HuH-7.5 (cell line): ENCODE results near the gene PLD5.
A peak's percentile ranks its signal among the peaks of the same experiment; 100 is the strongest.
"Not testable (repeated sequence)": the region's sequence is repeated elsewhere in the genome, so short reads cannot be mapped to it uniquely, and the experiment has no call there.

Experiments used
- DNase-seq: peaks from one replicate; pipeline ENCODE4 v3.0.0; 2011; ENCODE audit warnings: low spot score

The PLD5 gene

DNA sequence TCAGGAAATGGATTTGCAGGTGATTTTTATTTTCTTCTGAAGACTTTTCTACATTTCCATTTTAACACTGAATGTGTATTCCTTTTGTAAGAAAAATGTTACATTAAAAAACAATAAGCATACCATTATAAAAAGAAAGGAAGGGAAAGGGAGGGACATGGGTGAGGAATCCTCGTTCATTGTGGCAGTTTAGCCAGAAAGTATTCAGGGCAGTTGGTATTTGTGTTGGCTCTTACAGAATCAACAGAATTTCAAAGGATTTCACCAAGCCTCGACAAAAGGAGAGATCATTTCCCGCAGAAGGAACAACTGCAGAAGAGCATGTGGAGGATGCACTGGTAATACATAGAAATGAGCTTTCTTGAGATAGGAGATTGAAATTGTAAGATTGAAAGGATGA, 35.0 kb downstream of the PLD5 start:
- DNase-seq = no peak

DNA sequence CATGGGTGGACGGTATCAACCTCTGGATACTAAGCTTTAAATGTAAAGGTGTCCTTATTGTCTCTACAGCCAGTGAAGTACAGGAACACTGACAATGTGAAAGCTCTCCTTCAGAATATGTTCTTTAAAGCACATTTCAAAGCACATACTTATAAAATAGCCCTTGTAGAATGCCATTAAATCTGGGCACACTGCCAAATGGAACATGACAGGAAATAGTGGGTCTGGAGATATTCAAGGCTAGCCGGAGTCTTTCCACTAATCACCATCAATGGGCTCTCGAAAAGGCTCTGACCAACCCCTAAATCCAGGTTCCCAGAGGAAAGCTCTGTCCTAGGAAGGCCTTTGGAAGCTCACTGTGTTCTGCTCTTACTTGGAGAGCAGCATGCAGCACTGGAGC, 46.6 kb downstream of the PLD5 start:
- no peak for DNase-seq

DNA sequence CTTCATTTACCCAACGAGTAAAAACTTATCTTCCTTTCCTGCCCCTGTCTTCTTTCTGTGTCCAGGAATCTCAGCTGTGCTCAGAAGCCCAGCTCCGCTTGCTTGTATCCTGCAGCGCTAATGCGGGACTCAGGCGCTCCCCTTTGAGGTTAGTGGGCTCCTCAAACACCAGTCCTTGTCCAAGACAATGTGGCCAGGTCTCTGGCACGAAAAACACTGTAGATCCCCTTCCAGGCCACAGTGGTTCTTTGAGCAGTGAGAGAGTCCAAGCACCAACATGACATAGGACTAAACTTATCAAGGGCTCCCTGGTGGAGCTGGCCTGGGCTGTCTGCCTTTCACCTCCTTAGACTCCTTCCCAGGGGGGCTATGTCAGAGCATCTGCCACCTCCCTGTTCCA, 53.7 kb downstream of the PLD5 start:
- DNase-seq = no peak

DNA sequence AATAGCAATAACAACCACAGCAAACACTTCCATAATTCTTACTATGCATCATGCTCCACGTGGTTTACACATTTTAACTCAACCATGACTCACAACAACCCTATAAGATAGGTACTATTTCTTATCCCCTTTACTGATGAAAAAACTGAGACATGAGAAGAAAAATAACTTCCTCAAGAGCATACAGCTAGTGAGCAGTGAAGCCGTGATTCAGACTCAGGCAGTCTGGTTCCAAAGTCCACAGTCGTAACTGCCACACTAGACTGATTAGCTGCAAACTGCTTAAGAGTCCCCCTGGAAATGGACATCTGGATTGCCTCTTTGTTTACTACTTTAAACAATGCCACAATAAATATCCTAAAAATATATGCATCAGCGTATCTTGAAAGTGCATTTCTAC, 55.7 kb downstream of the PLD5 start:
- DNase-seq = no peak

DNA sequence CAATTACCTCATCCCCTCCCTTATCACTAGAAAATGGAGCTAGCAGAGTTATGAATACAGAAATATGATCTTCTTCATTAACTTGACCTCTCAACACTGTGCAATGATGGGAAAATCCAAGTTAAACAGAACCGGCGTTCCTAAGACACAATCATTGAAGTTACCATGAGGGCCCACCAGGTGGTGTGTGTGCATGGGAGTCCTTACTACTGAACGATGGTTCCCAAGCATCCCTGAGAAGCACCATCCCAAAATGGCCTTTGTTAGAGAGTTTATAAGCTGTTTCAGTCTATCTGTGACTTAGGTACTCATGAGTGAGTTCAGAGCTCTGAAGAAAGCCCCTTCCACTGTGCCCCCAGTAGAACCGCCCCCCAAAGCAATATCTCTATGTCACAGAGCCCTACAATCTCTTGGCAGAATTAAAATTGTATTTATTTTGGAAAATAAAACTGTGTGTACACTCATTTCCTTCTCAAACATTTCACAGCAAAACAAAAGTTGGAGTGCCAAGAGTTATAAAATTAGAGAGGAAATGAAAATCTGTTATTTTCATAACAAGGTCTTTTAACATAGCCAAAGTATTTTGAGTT, 56.8 kb downstream of the PLD5 start:
- peak; percentile 16 for DNase-seq

DNA sequence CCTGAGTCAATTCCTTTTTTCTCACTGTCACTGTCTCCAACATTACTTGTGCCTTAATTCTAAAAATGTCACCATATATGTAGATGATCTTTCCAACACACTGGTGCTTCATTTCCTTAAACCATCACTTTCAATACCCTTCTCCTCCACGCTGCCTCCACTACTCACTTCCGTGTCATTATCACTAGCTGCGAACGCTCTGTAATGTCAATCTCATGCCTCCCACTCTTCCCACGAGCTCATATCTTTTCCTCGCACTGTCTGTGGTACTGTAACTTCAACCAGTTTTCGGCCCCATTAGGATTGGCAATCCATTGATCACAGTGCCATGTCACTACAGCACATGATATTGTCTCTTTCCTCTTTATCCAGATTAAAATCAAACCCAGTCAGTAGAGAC, 61.6 kb downstream of the PLD5 start:
- DNase-seq = no peak

DNA sequence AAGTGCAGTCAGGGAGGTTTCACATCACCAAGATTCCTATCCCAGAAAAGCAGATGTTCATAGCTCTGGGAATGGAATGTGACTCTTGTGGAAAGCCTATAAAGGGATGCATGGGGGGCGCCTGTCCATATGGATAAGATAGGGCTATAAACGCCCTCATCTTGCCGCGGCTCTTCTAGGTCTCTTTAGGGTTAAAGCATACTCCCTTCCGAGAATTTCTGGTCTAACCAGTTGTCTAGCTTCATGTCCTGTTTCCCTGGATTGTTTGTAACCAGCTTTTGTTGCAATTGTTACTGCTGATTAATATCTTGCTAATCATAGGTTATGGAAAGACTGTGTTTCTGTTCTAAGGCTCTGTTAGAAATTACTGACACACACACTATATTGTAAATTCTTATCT, 64.8 kb downstream of the PLD5 start:
- not testable (repeated sequence) for DNase-seq

DNA sequence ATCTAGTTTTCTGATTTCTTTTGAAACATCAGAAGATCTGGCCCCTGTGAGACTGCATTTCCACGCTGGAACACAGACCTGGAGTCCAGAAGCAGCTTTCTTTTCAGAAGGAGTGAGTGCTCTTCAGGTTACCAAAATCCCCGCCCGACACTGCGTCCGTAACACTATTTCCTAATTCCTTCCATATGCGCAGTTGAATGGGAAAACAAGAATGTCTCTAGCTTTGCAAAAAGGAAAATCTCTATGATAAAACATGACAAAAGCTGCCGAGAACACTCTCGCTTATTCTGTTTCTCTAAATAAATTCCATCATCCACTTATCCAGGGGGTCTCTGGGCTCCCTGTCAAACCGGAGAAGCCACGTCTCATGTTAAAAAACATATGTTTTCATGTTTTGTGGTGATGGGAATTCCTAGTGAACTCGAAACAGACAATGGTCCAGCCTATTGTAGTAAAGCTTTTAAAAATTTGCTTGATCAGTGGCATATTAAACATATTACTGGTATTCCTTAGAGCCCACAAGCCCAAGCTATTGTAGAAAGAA, 67.7 kb downstream of the PLD5 start:
- no peak for DNase-seq

DNA sequence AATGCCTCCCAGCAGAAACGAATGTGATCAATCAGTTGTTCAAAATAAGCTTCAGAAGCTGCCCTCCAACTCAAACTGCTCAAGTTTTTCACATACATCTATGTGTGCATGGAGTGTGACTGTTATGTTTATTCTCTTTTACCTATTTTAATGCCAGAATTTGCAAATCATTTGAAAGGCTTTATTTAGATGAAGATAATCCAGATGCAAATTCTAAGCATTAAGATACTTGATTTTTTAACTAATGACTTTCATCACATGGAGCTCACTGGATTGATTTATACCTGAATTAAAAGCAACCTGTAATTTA, 69.5 kb downstream of the PLD5 start:
- no peak for DNase-seq

DNA sequence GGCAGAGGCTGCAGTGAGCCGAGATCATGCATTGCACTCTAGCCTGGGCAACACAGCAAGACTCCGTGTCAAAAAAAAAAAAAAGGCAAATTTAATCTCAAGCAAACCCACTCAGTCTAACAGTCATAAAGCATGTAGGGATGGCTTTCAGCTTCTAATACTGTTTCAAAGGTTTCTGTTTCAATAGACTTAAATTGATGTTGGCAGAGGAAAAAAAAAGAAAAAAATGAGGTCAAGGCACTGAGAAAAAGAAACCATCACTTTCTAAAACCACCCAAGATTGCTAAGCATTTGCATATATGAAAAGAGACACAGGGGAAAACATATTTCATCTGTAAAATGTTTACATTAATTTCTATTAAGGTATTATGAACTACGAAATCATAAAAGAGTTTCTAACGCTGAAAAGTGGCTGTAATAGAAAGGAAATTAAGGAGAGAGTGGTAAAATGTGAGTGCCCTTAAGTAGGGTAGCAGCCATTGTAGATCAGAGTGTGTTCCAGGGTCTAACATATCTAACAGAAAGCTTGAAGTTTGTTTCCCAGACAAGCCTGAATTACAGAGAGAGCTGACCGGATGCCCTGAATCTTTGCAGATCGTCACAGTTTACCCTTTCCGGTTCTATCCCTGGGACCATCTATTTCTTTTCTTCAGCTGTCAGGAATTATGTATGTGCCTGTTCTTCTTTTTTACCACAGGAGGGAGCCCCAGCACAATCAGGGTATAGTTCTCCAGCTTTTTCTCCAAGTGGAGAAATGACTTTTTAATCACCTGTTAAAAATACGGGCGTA, 70.0 kb downstream of the PLD5 start:
- peak; percentile 41 for DNase-seq

DNA sequence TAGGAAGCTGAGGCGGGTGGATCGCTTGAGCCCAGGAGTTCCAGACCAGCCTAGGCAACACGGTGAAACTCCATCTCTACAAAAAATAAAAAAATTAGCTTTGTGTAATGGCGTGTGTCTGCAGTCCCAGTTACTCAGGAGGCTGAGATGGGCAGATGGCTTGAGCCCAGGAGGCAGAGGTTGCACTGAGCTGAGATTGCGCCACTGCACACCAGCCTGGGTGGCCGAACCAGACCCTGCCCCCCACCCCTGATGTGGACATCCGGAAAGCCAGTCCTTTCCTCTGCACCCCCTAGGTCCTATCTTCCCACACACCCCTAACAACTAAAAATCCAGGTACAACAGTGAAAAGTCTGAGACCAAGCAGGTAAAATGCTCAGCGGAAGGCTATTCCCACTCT, 71.9 kb downstream of the PLD5 start:
- no peak for DNase-seq

DNA sequence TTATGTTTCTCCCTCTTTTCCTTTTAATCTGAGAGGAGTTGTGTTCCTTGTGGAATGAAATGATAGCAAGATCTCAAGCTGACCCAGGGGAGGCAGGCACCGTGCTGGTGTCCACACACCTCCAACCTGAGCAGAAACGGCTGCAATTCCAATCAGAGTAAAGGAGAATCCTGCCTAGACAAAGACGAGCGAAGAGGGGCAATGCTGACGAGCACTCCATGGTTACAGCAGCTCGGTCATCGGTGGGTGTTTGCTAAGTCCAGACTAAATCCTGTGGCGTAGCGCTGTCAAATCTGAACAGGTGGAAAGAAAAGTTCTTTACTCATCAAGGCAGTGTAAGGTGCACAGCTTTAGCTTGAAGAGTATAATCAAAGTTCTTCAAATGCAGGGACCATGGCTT, 74.8 kb downstream of the PLD5 start:
- no peak for DNase-seq

DNA sequence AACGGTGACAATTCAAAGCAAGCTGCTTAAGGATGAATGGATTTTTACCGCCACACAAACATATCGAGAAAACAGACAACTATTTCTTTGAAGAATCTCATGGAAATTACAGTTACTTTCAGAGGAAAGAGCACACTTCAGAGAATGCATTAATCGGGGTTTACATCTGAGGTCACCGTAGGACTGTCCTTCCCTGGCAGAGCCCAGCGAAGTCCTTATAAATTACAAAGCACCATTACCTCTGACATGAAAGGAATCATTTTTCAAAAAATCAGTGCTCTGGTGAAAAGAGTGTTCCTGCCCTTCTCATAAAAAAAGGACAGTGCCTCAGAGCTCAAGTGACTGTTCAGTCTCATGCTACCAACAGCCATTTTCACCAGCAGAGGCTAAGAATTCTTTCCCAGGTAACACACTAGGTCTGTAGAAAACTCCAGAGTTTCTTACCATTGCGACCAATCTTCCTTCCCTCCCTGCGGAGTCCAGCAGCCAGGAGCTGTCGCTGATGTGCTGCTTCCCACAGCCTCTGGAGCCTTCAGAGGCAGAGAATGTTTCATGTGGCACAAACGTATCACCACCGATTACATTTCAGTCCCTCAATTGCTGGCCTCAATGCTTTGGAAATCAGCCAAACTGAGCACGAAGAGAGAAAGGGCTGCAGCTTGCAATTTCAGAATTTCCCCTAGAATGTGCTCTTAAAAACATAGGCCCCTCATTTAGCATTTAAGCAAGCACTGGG, 75.4 kb downstream of the PLD5 start:
- no peak for DNase-seq

DNA sequence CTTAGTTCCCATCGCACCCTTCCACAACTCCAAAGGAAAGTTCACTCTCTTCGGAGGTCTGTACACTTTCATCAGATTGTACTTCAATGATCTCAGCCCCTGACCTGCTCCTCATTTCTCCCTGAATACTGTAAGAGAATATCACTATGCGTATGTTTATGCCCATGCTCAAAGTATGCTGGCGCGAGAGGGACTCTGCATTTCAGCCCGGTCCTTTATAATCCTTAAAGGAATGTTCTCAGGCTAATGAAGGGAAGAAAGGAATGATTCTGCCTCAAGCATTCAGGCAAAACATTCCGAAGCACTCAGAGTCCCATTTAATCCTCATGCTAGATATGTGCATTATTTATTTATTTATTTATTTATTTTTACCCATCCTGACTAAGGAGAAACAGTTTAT, 76.8 kb downstream of the PLD5 start:
- DNase-seq = no peak

DNA sequence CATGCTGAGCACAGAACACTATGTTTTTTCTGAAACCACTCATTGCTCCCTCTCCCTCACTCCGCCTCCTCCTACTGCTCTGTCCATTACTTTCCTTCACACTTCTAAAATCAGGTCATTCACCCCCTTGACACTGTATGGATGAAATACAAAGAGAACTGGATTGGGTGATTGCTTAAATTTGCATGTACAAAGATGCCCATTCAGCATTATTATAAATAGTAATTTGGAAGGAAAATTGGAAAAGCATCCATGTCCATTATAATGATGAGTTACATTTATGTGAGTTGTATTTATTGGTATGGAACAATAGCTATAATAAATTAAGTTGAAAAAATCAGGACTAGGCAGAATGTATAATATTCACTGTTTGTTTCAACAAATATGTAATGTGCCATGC, 83.7 kb downstream of the PLD5 start:
- DNase-seq = no peak

DNA sequence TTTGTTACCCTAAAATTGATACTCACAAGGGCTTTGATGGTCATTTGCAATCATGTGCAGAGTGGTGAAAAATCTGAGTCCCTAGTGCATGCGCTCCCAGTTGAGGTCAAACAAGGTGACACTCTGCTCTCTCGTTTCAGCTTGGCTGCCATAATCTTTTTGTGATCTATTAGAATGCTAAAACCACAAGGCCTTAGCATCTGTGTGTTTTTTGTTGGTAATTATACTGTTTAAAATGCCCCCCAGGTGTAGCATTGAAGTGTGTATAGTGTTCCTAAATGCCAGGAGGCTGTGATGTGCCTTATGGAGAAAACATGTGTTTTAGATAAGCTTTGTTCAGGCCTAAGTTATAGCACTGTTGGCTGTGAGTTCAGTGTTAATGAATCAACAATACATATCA, 89.3 kb downstream of the PLD5 start:
- no peak for DNase-seq

DNA sequence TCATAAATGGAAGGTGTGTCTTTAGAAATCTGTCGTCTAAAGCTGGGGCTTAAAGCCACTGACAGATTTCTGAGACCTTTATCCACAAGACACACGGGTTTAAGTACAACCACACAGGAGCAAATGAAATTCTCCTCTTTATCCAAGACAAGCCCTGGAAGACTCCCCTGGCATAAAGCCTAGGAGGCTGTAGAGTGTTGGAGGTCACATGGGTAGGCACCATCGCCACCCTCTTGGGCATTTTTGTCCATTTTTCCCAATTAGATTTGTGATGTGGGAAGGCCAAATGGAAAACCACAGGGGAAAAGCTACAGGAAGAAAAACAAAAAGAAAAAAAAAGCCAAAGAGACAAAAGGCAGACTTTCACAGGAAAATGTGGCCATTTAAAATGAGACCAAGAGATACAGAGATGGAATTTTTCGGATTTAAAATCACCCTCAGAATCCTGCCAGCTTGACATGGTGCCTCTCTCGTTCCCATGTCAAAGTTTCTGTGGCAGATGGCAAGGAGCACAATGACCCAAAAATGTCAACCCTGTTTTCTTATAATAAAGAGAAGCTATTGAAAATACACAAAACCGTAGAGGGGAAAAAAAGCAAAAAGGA, 91.9 kb downstream of the PLD5 start:
- DNase-seq = no peak

DNA sequence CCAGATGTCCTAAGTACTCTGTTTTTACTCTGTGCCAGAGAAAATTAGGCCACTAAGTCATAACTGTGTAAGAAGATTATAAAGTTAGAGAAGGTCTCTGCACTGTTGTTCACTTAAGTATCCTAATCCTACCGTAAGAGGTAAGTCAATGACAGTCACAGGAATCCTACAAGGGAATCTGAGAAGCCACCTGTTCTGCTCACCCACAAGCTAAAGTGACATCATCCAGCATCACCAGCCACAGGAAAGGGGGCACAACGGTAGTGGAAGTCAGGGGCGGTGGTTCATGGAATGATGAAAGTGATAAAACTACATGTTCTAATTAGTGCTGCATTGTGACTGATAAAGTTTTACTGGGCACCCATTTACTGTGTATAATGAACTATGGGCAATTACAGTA, 92.7 kb downstream of the PLD5 start:
- DNase-seq = no peak

DNA sequence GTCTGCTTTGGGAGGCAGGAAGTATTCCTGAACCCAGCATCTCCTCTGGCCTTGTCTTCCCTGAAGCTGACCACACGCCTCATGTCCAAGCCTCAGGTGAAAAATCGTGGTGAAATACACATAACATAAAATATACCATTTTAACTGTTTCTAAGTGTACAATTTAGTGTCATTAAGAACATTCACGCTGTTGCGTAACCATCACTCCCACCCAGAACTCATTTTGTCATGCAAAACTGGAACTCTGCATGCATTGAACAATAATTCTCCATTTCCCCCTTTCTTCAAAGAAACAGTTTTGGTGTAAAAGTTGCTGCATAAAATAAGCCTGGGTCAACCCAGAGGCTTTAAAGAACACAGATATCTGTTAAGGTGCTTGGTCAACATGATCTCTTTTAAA, 93.5 kb downstream of the PLD5 start:
- DNase-seq = no peak

DNA sequence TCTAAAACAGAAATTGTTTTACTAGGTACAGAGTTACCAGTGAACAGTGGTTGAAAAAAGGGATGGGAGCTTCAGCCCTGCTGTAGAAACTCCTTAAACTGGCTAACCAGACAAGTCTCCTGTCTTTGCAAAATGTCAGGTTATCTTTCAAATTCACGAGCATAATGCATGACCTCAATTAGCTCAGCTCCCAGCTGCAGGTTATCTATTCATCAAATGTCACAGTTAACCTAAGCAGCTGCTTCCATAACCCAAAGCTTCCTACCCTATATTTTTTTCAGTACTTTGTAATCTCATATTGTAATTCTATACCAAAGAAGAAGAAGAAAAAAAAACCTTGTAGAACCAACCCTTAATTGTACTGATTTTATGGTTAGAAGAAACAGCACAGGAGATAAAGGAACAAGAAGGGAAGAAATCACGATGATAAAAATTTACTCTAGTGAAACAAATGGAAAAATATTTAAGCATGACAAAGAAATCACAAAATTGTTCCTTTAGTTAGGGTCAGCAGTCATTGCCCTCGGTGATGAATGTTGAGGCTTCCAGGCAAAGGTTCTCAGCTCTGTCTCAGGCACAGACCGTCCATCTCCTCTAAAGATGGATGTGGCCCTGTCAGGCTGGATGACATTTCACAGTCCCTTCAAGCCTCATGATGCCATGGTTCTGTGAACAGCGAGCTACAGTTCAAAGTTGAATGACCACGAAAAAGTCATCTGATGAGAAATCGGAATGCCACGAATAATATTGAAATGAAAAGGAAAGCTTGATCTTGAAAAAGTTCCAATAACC, 95.9 kb downstream of the PLD5 start:
- no peak for DNase-seq

DNA sequence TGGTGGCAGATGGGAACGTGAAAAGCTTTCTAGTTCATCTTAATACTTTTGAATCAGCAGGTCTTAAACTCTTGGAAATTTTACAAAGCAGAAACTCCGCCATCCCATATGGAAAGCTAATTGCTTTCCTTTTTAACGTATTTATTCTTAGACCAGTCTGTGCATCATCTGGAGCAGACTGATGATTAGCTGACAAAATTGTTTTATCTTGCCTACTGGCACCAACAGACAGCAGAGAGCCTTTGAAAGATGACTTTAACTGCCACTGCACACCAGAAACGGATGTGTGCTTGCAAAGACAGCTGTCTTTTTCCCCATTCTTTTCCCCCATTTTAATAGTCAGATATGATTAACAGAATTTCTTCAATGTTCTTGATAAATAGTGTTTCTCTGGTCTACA, 97.0 kb downstream of the PLD5 start:
- DNase-seq = no peak

DNA sequence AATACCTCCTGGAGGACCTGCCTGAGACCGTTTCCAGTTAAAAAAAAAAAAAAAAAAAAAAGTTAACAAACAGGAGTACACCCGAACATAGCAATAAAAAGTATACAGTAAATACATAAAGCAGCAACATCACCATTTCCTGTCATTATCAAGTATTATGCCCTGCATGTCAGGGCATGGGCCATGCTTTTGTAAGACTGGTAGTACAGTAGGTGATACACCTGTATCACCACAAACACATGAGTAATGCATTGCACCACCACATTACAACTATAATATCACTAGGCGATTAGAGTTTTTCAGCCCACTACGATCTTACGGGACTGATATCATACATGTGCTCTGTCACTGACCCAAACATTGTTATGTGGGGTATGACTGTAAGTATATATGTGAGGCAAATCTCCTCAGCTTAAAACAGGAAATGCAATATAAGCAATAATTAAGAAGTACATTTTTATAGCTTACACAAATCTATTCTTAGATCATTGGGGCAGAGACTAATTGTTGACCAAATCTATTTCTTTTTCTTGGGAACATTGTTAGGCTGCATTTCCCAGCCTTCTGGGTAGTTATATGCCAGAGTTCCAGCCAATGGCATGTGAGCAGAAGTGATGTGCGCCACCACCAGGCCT, 98.1 kb downstream of the PLD5 start:
- no peak for DNase-seq
